Natural killer cell (primary cell): ENCODE data around the gene ERV3-1. TPM values are rescaled to one million over a fixed set of nuclear protein-coding genes. Genes with fewer than 3 reads are reported as not detected.

ENCODE experiments used
- ATAC-seq, 3 donors: fragments of 150-1000 bp in 2 of 3; fragments of 200-7000 bp in 1 of 3; cut with Tn5 transposase; 1 replicate in 1 of 3; 2 replicates in 2 of 3; pipeline ENCODE4 v1.10.0; 2021; ENCODE audit warnings: mild to moderate bottlenecking in 2 of 3, moderate library complexity in 2 of 3
- DNase-seq, 2 donors: peaks; one replicate each; pipeline versions ENCODE4 v3.0.0 to v3.0.0-alpha.2; 2013 to 2021; ENCODE audit warnings: mixed read lengths in 1 of 2
- H3K27ac ChIP-seq: one replicate; pipeline ENCODE4 v1.5.1; 2013; ENCODE audit warnings: mild to moderate bottlenecking, low read length
- H3K27me3 ChIP-seq: one replicate; pipeline ENCODE4 v1.6.1; 2013; ENCODE audit warnings: low read length; ENCODE audit not compliant: control insufficient read depth, insufficient read depth
- H3K36me3 ChIP-seq: one replicate; pipeline ENCODE4 v1.6.1; 2013; ENCODE audit warnings: low read length; ENCODE audit not compliant: control insufficient read depth, insufficient read depth
- H3K4me1 ChIP-seq: one replicate; pipeline ENCODE4 v1.6.1; 2013; ENCODE audit warnings: low read length; ENCODE audit not compliant: control insufficient read depth, insufficient read depth
- H3K4me3 ChIP-seq: one replicate; pipeline ENCODE4 v1.5.1; 2013; ENCODE audit warnings: low read length
- H3K9me3 ChIP-seq: one replicate; pipeline ENCODE4 v1.6.1; 2013; ENCODE audit warnings: low read length; ENCODE audit not compliant: control insufficient read depth, insufficient read depth
- H3K27ac Mint-ChIP-seq, 2 donors: one replicate each; pipeline ENCODE4 v1.8.0; 2022; ENCODE audit warnings: mild to moderate bottlenecking in 2 of 2, mixed read lengths in 2 of 2, moderate library complexity in 1 of 2
- H3K27me3 Mint-ChIP-seq, 2 donors: one replicate each; pipeline ENCODE4 v1.8.0; 2022; ENCODE audit warnings: low read depth in 2 of 2, mixed read lengths in 2 of 2
- H3K36me3 Mint-ChIP-seq: one replicate; pipeline ENCODE4 v1.8.0; 2022; ENCODE audit warnings: mixed read lengths
- H3K4me1 Mint-ChIP-seq, 2 donors: one replicate each; pipeline ENCODE4 v1.8.0; 2022; ENCODE audit warnings: mixed read lengths in 2 of 2
- H3K4me3 Mint-ChIP-seq: one replicate; pipeline ENCODE4 v1.8.0; 2022; ENCODE audit warnings: mild to moderate bottlenecking, moderate library complexity, mixed read lengths
- H3K9me3 Mint-ChIP-seq, 2 donors: one replicate each; pipeline ENCODE4 v1.8.0; 2022; ENCODE audit warnings: mixed read lengths in 2 of 2
- CTCF ChIP-seq: fragments of 200-600 bp; IDR thresholded peaks from one replicate; pipeline ENCODE4 v1.8.0; 2022; ENCODE audit warnings: antibody characterized with exemption
- WGBS: methylation state at CpG from one replicate; pipeline ENCODE4 v1.1.7; 2013; ENCODE audit warnings: missing lambda C conversion rate; ENCODE audit not compliant: insufficient coverage; 5-methylcytosine and 5-hydroxymethylcytosine counted together
- intact Hi-C: fragments of 100-400 bp; cut with micrococcal nuclease; formaldehyde crosslinking; loops from one replicate; pipeline ENCODE4 v1.14.2; 2022
- total RNA-seq, 4 donors: library from RNA; stranded (reverse); fragments of 120-200 nt in 1 of 4; gene quantifications; one replicate each; pipeline versions ENCODE4 v1.2.3 to v1.2.4, GENCODE V29; 2013 to 2022

ERV3-1 gene
- total RNA-seq, 3 donors from 2014 or later (not counting 1 experiment from before 2014, with no cell fraction given) = 26.3 to 35.1 (median 34.2) TPM

GRCh38 chr7:64978497-64979203 is 27.8 kb downstream of the ERV3-1 start:
- H3K9me3 Mint-ChIP-seq = peaks cover 8 to 33% of the 10 kb centered on the region in 2 donors
- no peak overlapping the region for H3K4me3 Mint-ChIP-seq
- TF ChIP-seq CTCF = no peak
- H3K36me3 Mint-ChIP-seq = peaks cover 79% of the 10 kb centered on the region
- DNase-seq = no peak
- no peaks in the 10 kb centered on the region for H3K27me3 Mint-ChIP-seq
- H3K36me3 ChIP-seq = peaks cover 31% of the 10 kb centered on the region
- no peaks in the 10 kb centered on the region for H3K4me1 Mint-ChIP-seq
- no peak overlapping the region for H3K27ac Mint-ChIP-seq
- H3K9me3 ChIP-seq = peaks cover 5% of the 10 kb centered on the region
- no peaks in the 10 kb centered on the region for H3K4me1 ChIP-seq
- no peaks in the 10 kb centered on the region for H3K27me3 ChIP-seq
- no peak for ATAC-seq
- no peak overlapping the region for H3K4me3 ChIP-seq
- WGBS = 93% methylated on average over 3 of the region's 5 CpGs
- H3K27ac ChIP-seq = no peak overlapping the region
- intact Hi-C loops = no loop called here

GRCh38 chr7:64965594-64965993 is 40.9 kb downstream of the ERV3-1 start:
- peaks cover 3 to 7% of the 10 kb centered on the region in 2 donors for H3K9me3 Mint-ChIP-seq
- Histone ChIP-seq H3K27me3 (no peaks in the 10 kb centered on the region), H3K4me1 (no peaks in the 10 kb centered on the region), H3K36me3 (no peaks in the 10 kb centered on the region), H3K9me3 (peaks cover 8% of the 10 kb centered on the region), H3K27ac (no peak overlapping the region), H3K4me3 (no peak overlapping the region)
- DNase-seq (no peak), ATAC-seq (no peak)
- H3K27ac Mint-ChIP-seq = no peak overlapping the region
- TF ChIP-seq CTCF = no peak
- no peak overlapping the region for H3K4me3 Mint-ChIP-seq
- H3K27me3 Mint-ChIP-seq = no peaks in the 10 kb centered on the region
- no peaks in the 10 kb centered on the region for H3K4me1 Mint-ChIP-seq
- peaks cover 25% of the 10 kb centered on the region for H3K36me3 Mint-ChIP-seq
- intact Hi-C loops = no loop called here

GRCh38 chr7:64959072-64959747 is 47.3 kb downstream of the ERV3-1 start:
- Mint-ChIP-seq H3K9me3 (peaks cover 7 to 10% of the 10 kb centered on the region in 2 donors), H3K4me1 (no peaks in the 10 kb centered on the region), H3K27me3 (no peaks in the 10 kb centered on the region), H3K36me3 (peaks cover 28% of the 10 kb centered on the region), H3K4me3 (no peak overlapping the region), H3K27ac (no peak overlapping the region)
- TF ChIP-seq CTCF = no peak
- ATAC-seq (no peak), DNase-seq (no peak)
- no peaks in the 10 kb centered on the region for H3K36me3 ChIP-seq
- H3K4me1 ChIP-seq = no peaks in the 10 kb centered on the region
- no peaks in the 10 kb centered on the region for H3K27me3 ChIP-seq
- no peak overlapping the region for H3K4me3 ChIP-seq
- peaks cover 11% of the 10 kb centered on the region for H3K9me3 ChIP-seq
- intact Hi-C loops = no loop called here
- 89% methylated on average over 3 of the region's 3 CpGs for WGBS
- H3K27ac ChIP-seq = no peak overlapping the region
